Lower lobe of right lung (tissue), 2 donors: ENCODE measurements around the gene ICE1. TPM values are rescaled to one million over a fixed set of nuclear protein-coding genes. Genes with fewer than 3 reads are reported as not detected.

Experiments used
- ATAC-seq, 2 donors: fragments of 200-7000 bp; cut with Tn5 transposase; one replicate each; pipeline ENCODE4 v1.9.1; 2020 to 2022; ENCODE audit warnings: mild to moderate bottlenecking in 2 of 2, moderate library complexity in 2 of 2
- DNase-seq: peaks from one replicate; pipeline ENCODE4 v3.0.0-alpha.2; 2020
- H3K27ac ChIP-seq: fragments of 200-600 bp; one replicate; pipeline ENCODE4 v1.8.0; 2022
- H3K27me3 ChIP-seq: fragments of 200-600 bp; one replicate; pipeline ENCODE4 v1.8.0; 2022; ENCODE audit warnings: low read depth
- H3K36me3 ChIP-seq: fragments of 200-600 bp; one replicate; pipeline ENCODE4 v1.8.0; 2022; ENCODE audit warnings: mild to moderate bottlenecking
- H3K4me1 ChIP-seq: fragments of 200-600 bp; one replicate; pipeline ENCODE4 v1.8.0; 2022
- H3K4me3 ChIP-seq: fragments of 200-600 bp; one replicate; pipeline ENCODE4 v1.8.0; 2022; ENCODE audit warnings: mild to moderate bottlenecking
- H3K9me3 ChIP-seq: fragments of 200-600 bp; one replicate; pipeline ENCODE4 v1.8.0; 2022
- intact Hi-C: fragments of 100-400 bp; cut with DNase I; formaldehyde crosslinking; loops from one replicate; pipeline ENCODE4 v1.11.0; 2022
- total RNA-seq: library from RNA; stranded (reverse); fragmentation: NEBNext Ultra II Directional; extraction: Animal tissue kit (Norgen Biotek cat#: 25700); gene quantifications from one replicate; pipeline ENCODE4 v1.2.1, GENCODE V29; 2021
- TF ChIP-seq, protein P1 (sequence below): fragments of 200-600 bp; IDR thresholded peaks from one replicate; pipeline ENCODE4 v1.8.0; 2022; ENCODE audit warnings: antibody characterized with exemption, mild to moderate bottlenecking
- donor health status: DM: no; HTN: yes; CAD: no; lungs with severe emphysema.

The ICE1 gene
- total RNA-seq, 1 donor from 2014 or later, result 28.1 TPM

DNA sequence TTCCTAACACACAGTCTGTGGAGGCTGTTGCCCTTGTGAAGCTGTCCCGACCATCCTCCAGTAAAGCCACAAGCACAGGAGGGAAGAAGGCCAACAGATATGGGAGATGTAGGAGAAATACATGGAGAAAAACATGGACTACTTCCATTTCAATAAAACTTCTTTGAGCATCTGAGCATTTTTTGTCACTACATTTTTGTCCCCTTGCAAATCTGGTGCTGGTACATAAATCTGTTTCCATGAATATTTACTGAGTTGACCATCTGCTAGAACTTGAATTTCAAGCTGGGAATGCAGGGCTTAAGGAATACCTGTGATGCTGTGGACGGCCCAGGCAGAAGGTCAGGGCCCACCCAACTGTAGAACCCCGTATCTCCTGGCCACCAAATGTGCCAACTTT is 43.9 kb upstream of the ICE1 start:
- Histone ChIP-seq H3K27me3 (no peaks in the 10 kb centered on the region), H3K36me3 (no peaks in the 10 kb centered on the region), H3K9me3 (no peaks in the 10 kb centered on the region), H3K4me1 (peaks cover 5% of the 10 kb centered on the region), H3K4me3 (no peak overlapping the region), H3K27ac (no peak overlapping the region)
- ATAC-seq, result no peak
- DNase-seq, result no peak
- TF ChIP-seq, protein P1, sequence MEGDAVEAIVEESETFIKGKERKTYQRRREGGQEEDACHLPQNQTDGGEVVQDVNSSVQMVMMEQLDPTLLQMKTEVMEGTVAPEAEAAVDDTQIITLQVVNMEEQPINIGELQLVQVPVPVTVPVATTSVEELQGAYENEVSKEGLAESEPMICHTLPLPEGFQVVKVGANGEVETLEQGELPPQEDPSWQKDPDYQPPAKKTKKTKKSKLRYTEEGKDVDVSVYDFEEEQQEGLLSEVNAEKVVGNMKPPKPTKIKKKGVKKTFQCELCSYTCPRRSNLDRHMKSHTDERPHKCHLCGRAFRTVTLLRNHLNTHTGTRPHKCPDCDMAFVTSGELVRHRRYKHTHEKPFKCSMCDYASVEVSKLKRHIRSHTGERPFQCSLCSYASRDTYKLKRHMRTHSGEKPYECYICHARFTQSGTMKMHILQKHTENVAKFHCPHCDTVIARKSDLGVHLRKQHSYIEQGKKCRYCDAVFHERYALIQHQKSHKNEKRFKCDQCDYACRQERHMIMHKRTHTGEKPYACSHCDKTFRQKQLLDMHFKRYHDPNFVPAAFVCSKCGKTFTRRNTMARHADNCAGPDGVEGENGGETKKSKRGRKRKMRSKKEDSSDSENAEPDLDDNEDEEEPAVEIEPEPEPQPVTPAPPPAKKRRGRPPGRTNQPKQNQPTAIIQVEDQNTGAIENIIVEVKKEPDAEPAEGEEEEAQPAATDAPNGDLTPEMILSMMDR, result no peak
- intact Hi-C loops, result no loop called here

DNA sequence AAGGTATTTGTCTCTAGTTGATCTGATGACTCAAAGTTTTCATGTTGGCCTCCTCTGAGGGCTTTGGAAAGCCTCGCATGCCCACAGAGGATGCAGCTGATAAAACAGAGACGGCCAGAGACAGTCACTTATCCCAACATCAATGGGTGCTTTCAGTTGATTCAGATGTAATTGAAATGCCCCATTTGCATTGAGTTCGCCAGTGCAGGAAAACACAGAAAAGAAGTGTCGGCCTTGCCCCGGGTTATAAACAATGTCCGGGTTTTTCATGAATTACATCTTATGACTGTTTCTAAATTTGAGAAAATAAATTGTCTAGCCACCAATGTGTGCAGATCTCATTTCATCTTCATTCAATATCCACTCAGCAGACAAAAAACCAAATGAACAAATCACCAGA is 42.2 kb upstream of the ICE1 start:
- no peak for ATAC-seq
- H3K36me3 ChIP-seq, result no peaks in the 10 kb centered on the region
- no peaks in the 10 kb centered on the region for H3K4me1 ChIP-seq
- H3K4me3 ChIP-seq, result no peak overlapping the region
- intact Hi-C loops, result no loop called here
- TF ChIP-seq, protein P1, result no peak
- H3K27me3 ChIP-seq, result no peaks in the 10 kb centered on the region
- H3K27ac ChIP-seq, result no peak overlapping the region
- H3K9me3 ChIP-seq, result no peaks in the 10 kb centered on the region
- DNase-seq, result no peak

DNA sequence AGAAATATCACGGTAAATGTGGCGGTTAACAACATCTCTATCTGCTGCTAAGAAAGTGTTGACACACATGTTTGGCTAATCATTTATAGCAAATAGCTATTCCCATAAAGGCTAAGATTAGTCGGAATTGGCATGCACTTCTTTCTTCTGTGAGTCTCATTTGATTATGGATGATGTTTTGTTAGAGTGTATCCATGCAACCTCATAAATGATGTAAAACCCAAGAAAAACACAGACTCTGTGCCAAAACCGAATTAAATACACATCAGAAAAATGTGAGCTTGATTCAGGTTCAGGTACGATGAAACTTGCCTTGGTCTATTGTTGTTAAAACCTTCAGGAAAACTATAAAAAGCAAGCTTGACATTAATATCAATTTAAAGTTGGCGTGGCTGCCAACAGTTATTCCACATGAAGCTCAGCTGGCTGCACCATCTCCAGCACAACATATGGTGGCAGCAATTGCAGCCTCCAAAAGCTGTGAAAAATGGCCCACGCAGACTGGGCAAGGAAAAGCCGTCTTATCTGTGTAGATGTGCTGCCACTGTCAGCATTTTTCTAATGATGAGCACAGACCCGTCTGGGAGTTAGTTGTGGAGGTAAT is 41.1 kb upstream of the ICE1 start:
- no peaks in the 10 kb centered on the region for H3K4me1 ChIP-seq
- no peaks in the 10 kb centered on the region for H3K9me3 ChIP-seq
- no peak for ATAC-seq
- TF ChIP-seq, protein P1, result no peak
- DNase-seq, result no peak
- H3K4me3 ChIP-seq, result no peak overlapping the region
- no peaks in the 10 kb centered on the region for H3K27me3 ChIP-seq
- intact Hi-C loops, result no loop called here
- no peak overlapping the region for H3K27ac ChIP-seq
- H3K36me3 ChIP-seq, result no peaks in the 10 kb centered on the region

DNA sequence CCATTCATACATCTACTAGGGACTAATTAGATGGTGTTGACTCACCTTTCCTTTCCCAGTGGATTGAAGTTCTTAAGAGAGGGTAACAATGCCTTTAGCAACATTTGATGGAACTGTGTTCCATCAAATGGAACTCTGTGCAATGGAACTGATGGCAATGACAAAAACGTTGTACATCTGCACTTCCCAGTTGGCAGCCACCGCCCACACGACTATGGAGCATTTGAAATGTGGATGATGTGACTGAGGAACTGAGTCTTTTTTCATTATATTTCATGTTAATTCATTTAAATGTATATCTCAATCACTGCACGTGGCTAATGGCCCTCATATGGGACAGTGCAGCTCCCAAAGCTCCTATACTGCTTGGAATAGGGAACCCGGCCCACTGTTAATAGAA is 39.0 kb upstream of the ICE1 start:
- Histone ChIP-seq H3K9me3 (no peaks in the 10 kb centered on the region), H3K36me3 (no peaks in the 10 kb centered on the region), H3K4me3 (no peak overlapping the region), H3K27me3 (no peaks in the 10 kb centered on the region), H3K4me1 (no peaks in the 10 kb centered on the region), H3K27ac (no peak overlapping the region)
- no peak for DNase-seq
- TF ChIP-seq, protein P1, result no peak
- ATAC-seq, result no peak
- intact Hi-C loops, result no loop called here

DNA sequence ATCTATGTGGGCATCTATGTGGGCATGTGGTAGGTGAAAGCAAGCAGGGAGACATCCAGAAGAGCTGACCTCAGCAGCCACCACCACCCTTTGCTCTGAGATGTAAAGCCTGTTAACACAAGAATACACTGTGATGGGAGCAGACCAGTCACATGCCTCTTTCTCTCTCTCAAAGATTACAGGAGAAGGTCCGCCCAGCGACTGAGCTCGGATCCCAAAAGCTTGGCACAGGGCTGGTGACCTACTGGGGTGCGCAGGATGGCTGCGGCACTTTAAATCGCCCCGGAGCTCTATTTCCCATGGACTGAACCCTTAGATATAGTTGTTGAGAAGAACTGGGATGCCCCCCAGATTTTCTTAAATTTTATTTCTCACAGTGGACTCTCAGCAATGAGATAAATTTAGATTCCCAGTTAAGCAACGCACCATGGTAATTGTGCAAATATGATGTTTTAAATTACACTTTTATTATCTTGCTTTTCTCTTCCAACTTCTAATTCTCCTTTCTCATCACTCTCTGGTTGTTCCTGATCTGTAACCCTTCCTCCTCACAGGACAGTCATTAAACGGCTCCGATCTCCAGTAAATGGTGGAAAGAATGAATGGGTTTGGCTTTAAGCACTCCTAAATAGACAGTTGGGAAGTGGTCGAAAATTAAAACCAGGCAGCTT is 37.7 kb upstream of the ICE1 start:
- intact Hi-C loops, result no loop called here
- Histone ChIP-seq H3K27me3 (no peaks in the 10 kb centered on the region), H3K36me3 (no peaks in the 10 kb centered on the region), H3K4me1 (no peaks in the 10 kb centered on the region), H3K9me3 (no peaks in the 10 kb centered on the region), H3K4me3 (no peak overlapping the region), H3K27ac (no peak overlapping the region)
- TF ChIP-seq, protein P1, result no peak
- DNase-seq, result no peak
- no peak for ATAC-seq
